Stimulated activated CD8-positive, alpha-beta memory T cell treated with anti-CD3 and anti-CD28 coated beads, Interleukin-2, amount 100 ng/mL, for 1 hour (primary cell): ENCODE results near the gene E4F1.

Source experiments
- DNase-seq, 2 donors: peaks; one replicate each; pipeline ENCODE4 v3.0.0-alpha.2; 2020; ENCODE audit warnings: low read depth in 2 of 2

E4F1 gene

GRCh38 chr16:2206780-2207433, 16.5 kb upstream of the E4F1 start:
- no peak for DNase-seq

GRCh38 chr16:2207872-2208271, 15.5 kb upstream of the E4F1 start:
- DNase-seq: no peak

- no peak for DNase-seq
Observed at GRCh38 chr16:2208308-2208707, 15.1 kb upstream of the E4F1 start.

- no peak for DNase-seq
Observed at GRCh38 chr16:2208772-2209171, 14.6 kb upstream of the E4F1 start.

- DNase-seq: no peak
Observed at GRCh38 chr16:2209258-2210008, 14.0 kb upstream of the E4F1 start.

GRCh38 chr16:2210009-2210332, 13.4 kb upstream of the E4F1 start:
- DNase-seq: no peak

- DNase-seq: no peak
Observed at GRCh38 chr16:2210386-2211365, 12.7 kb upstream of the E4F1 start, which contains the start of gene BRICD5. BRICD5 (minus strand) TSS chr16:2210863; CDS start chr16:2210833, 30 bp downstream.

GRCh38 chr16:2211923-2212347, 11.5 kb upstream of the E4F1 start:
- no peak for DNase-seq

GRCh38 chr16:2212362-2213324, 10.7 kb upstream of the E4F1 start:
- no peak for DNase-seq

GRCh38 chr16:2213817-2214718, 9.3 kb upstream of the E4F1 start:
- no peak for DNase-seq

GRCh38 chr16:2214719-2214968, 8.7 kb upstream of the E4F1 start, which contains the start of gene PGP:
PGP (minus strand) TSS chr16:2214840; CDS start chr16:2214777, 63 bp downstream.
- no peak for DNase-seq

GRCh38 chr16:2216330-2216729, 7.1 kb upstream of the E4F1 start:
- no peak for DNase-seq

- no peak for DNase-seq
Observed at GRCh38 chr16:2223942-2224486, 623 bp downstream of the E4F1 start.

GRCh38 chr16:2226245-2226793, 2.9 kb downstream of the E4F1 start:
- DNase-seq: no peak

- DNase-seq: no peak
Observed at GRCh38 chr16:2226918-2227317, 3.5 kb downstream of the E4F1 start.

GRCh38 chr16:2228161-2228824, 4.9 kb downstream of the E4F1 start:
- DNase-seq: no peak

- no peak for DNase-seq
Observed at GRCh38 chr16:2229091-2229490, 5.7 kb downstream of the E4F1 start.

- DNase-seq: no peak
Observed at GRCh38 chr16:2229632-2230250, 6.3 kb downstream of the E4F1 start.

- DNase-seq: no peak
Observed at GRCh38 chr16:2230376-2230775, 7.0 kb downstream of the E4F1 start.
